HEK293 (cell line): ENCODE results near the gene TXN.

Experiments used
- ZNF404 ChIP-seq: fragments of 450-650 bp; formaldehyde crosslinking; IDR thresholded peaks from 2 replicates; pipeline ENCODE4 v1.5.1; 2017; ENCODE audit warnings: missing biosample characterization, missing genetic modification characterization
- ZNF768 ChIP-seq: fragments of 450-650 bp; formaldehyde crosslinking; IDR thresholded peaks from 2 replicates; pipeline ENCODE4 v1.5.1; 2018; ENCODE audit warnings: missing biosample characterization, mild to moderate bottlenecking, missing genetic modification characterization

DNA sequence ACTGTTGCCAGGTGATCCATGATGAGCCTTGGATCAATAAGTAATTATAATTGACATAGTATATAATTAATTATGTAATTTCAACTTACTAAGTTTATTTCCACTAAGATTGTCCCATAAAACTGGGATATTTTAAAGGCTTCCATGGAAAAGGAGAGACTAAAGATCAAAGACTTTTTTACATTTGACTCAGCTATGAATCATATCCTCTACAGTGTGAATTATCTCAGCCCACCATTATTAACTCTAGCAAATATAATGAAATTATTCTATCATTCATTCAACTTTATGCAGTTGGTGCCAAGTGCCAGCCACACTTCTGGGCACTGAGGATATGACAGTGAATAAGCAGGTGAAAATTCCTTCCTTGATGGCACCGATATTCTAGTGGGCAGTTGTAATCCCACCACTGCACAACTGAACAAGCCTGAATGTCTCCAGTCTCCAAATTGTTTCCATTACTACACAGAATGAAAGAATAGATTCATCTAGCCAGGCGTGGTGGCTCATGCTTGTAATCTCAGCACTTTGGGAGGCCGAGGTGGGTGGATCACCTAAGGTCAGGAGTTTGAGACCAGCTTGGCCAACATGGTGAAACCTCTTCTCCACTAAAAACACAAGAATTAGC lies 21.9 kb upstream of the TXN start:
- TF ChIP-seq ZNF404 (no peak), ZNF768 (tag by site-specific recombination) (no peak)
